KMS-11 (cell line): ENCODE data around the gene DBT.
A peak's percentile ranks its signal among the peaks of the same experiment; 100 is the strongest.
"Not testable (repeated sequence)": the region's sequence is repeated elsewhere in the genome, so short reads cannot be mapped to it uniquely, and the experiment has no call there.

Source experiments
- H2AFZ ChIP-seq: fragments of 200-600 bp; sonication (generic); 2 replicates; pipeline ENCODE4 v1.6.1; 2016; ENCODE audit warnings: antibody characterized with exemption, mixed run types, low read depth
- H3K27ac ChIP-seq: fragments of 200-600 bp; sonication (generic); 2 replicates; pipeline ENCODE4 v1.6.1; 2016; ENCODE audit warnings: mild to moderate bottlenecking, mixed run types
- H3K27me3 ChIP-seq: fragments of 200-600 bp; sonication (generic); 2 replicates; pipeline ENCODE4 v1.6.1; 2017; ENCODE audit warnings: mild to moderate bottlenecking, low read depth, mixed run types, moderate library complexity; ENCODE audit not compliant: insufficient read depth
- H3K36me3 ChIP-seq: fragments of 200-600 bp; sonication (generic); 2 replicates; pipeline ENCODE4 v1.6.1; 2017; ENCODE audit warnings: mild to moderate bottlenecking, mixed run types; ENCODE audit not compliant: insufficient read depth
- H3K4me1 ChIP-seq: fragments of 200-600 bp; sonication (generic); 2 replicates; pipeline ENCODE4 v1.6.1; 2016; ENCODE audit warnings: mild to moderate bottlenecking, low read depth, mixed run types; ENCODE audit not compliant: poor library complexity, severe bottlenecking
- H3K4me2 ChIP-seq: fragments of 200-600 bp; sonication (generic); 2 replicates; pipeline ENCODE4 v1.7.0; 2016; ENCODE audit warnings: mild to moderate bottlenecking, mixed run types
- H3K4me3 ChIP-seq: fragments of 200-600 bp; sonication (generic); IDR thresholded peaks from 2 replicates; pipeline ENCODE4 v1.6.1; 2017; ENCODE audit warnings: low read depth, low read length, mixed read lengths; ENCODE audit not compliant: insufficient read depth
- H3K79me2 ChIP-seq: fragments of 200-600 bp; sonication (generic); 2 replicates; pipeline ENCODE4 v1.6.1; 2016; ENCODE audit warnings: low read depth, mixed run types; ENCODE audit not compliant: insufficient read depth
- H3K9ac ChIP-seq: fragments of 200-600 bp; sonication (generic); 2 replicates; pipeline ENCODE4 v1.6.1; 2016; ENCODE audit warnings: mild to moderate bottlenecking, mixed run types
- H4K20me1 ChIP-seq: fragments of 200-600 bp; sonication (generic); 2 replicates; pipeline ENCODE4 v1.6.1; 2016; ENCODE audit warnings: mild to moderate bottlenecking, mixed run types; ENCODE audit not compliant: insufficient read depth
- CTCF ChIP-seq: fragments of 200-600 bp; sonication (generic); conservative IDR thresholded peaks from 2 replicates; pipeline ENCODE4 v1.6.1; 2017; ENCODE audit warnings: low read depth, mild to moderate bottlenecking, antibody characterized with exemption, low read length, moderate library complexity, mixed read lengths

DBT gene

DNA sequence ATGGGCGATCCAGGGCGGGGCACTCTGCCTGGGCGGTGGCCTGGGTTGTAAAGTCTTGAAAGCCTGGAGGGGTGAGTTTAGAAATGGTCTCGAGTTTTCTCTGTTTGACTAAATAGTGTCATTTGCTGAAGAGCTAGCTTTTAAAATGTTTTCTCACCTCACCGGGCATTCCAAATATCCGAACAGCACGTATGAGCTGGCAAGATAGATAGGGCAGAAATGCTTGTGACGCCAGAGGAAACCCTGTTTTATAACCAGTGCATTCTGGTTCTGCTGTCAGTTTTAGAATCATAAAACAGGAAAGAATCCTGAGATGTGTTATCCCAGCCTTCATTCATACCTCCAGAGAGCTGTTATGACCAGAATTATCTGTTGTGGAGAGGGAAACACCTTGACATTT lies 17.1 kb upstream of the DBT start:
- H3K4me1 ChIP-seq: peaks cover 17% of the 10 kb centered on the region
- peak overlapping the region; percentile 67 for H3K4me2 ChIP-seq
- H4K20me1 ChIP-seq: no peaks in the 10 kb centered on the region; the same call in 1 of the 2 replicates
- H2AFZ ChIP-seq: peak overlapping the region; percentile 89; the same call in 1 of the 2 replicates
- TF ChIP-seq CTCF: no peak
- H3K36me3 ChIP-seq: no peaks in the 10 kb centered on the region
- peak overlapping the region; percentile 82 for H3K9ac ChIP-seq
- H3K27ac ChIP-seq: peak overlapping the region; percentile 77
- H3K27me3 ChIP-seq: no peaks in the 10 kb centered on the region
- peaks cover 20% of the 10 kb centered on the region; the same call in 1 of the 2 replicates for H3K79me2 ChIP-seq
- peak overlapping the region; percentile 30 for H3K4me3 ChIP-seq

GRCh38 chr1:100265931-100266740 lies 16.5 kb upstream of the DBT start, which contains the start of gene RTCA:
Gene RTCA, plus strand, starts transcription at chr1:100266216. Its CDS starts 160 bp downstream, at chr1:100266376.
- Histone ChIP-seq H3K36me3 (no peaks in the 10 kb centered on the region), H2AFZ (peak within 1 kb of the TSS; percentile 89), H3K4me1 (peaks cover 17% of the 10 kb centered on the region), H4K20me1 (no peaks in the 10 kb centered on the region), H3K79me2 (peaks cover 20% of the 10 kb centered on the region; the same call in 1 of the 2 replicates), H3K9ac (peak within 1 kb of the TSS; percentile 82), H3K4me2 (peak within 1 kb of the TSS; percentile 71), H3K4me3 (peak within 1 kb of the TSS; percentile 34), H3K27me3 (no peaks in the 10 kb centered on the region), H3K27ac (peak within 1 kb of the TSS; percentile 77)
- no peak for TF ChIP-seq CTCF

DNA sequence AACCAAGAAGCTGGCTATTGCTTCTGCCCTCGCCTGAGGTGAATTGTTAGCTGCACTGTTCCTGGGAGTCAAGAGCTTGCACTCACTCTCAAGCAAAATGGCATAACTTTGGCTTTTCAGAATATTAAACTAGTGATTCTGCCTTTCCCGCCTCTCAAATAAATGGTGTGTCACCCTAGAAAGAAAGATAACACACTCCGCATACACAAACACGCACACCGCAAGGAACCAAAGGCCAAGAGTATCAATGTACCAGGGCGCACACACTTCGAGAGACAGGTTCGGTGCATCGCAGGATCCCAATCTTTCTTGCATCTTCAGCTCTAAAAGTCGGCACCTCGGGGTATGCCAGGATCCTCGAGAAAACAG lies 15.9 kb upstream of the DBT start:
- peak overlapping the region; percentile 89 for H2AFZ ChIP-seq
- H3K9ac ChIP-seq: peak overlapping the region; percentile 82
- peak overlapping the region; percentile 71 for H3K4me2 ChIP-seq
- peak overlapping the region; percentile 34 for H3K4me3 ChIP-seq
- peak overlapping the region; percentile 77 for H3K27ac ChIP-seq
- no peak for TF ChIP-seq CTCF
- H3K79me2 ChIP-seq: peaks cover 20% of the 10 kb centered on the region; the same call in 1 of the 2 replicates
- H3K4me1 ChIP-seq: peaks cover 17% of the 10 kb centered on the region
- H4K20me1 ChIP-seq: no peaks in the 10 kb centered on the region
- no peaks in the 10 kb centered on the region for H3K36me3 ChIP-seq
- no peaks in the 10 kb centered on the region for H3K27me3 ChIP-seq

DNA sequence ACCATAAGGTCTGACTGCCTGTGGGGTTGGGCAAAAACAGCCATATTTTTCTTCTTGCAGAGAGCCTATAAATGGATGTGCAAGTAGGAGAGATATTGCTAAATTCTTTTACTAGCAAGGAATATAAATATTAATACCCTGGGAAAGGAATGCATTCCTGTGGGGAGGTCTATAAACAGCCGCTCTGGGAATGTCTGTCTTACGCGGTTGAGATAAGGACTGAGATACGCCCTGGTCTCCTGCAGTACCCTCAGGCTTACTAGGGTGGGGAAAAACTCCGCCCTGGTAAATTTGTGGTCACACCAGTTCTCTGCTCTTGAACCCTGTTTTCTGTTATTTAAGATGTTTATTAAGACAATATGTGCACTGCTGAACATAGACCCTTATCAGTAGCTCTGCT lies 14.4 kb upstream of the DBT start:
- not testable (repeated sequence) for H3K4me2 ChIP-seq, H2AFZ ChIP-seq, H3K27ac ChIP-seq, H4K20me1 ChIP-seq, H3K4me3 ChIP-seq, H3K36me3 ChIP-seq, H3K27me3 ChIP-seq, H3K9ac ChIP-seq
- Histone ChIP-seq H3K79me2 (peaks cover 20% of the 10 kb centered on the region; the same call in 1 of the 2 replicates), H3K4me1 (peaks cover 17% of the 10 kb centered on the region)

DNA sequence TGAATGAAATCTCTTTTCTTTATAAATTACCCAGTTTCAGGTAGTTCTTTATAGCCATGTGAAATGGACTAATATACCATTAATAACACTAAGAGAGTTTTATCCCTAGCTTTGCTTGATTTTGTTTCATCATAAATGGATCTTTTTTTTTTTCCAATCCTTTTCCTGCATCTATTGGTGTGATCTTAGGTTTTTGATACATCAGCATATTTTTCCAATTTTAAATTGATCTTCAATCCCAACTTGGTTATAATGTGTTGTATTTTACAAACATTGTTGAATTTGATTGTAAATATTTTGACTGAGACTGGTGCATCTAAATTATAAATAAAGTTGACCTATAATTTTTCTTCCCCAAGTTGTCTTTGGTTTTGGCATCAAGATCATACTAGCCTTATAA lies 12.1 kb upstream of the DBT start:
- no peak overlapping the region for H3K4me3 ChIP-seq
- H3K36me3 ChIP-seq: no peaks in the 10 kb centered on the region
- H4K20me1 ChIP-seq: no peaks in the 10 kb centered on the region
- H2AFZ ChIP-seq: no peak overlapping the region
- peaks cover 6% of the 10 kb centered on the region for H3K4me1 ChIP-seq
- no peak overlapping the region for H3K4me2 ChIP-seq
- H3K79me2 ChIP-seq: peaks cover 6% of the 10 kb centered on the region; the same call in 1 of the 2 replicates
- no peak overlapping the region for H3K27ac ChIP-seq
- H3K27me3 ChIP-seq: no peaks in the 10 kb centered on the region
- no peak overlapping the region for H3K9ac ChIP-seq
- TF ChIP-seq CTCF: no peak

- not testable (repeated sequence) for H3K4me1 ChIP-seq, H3K27me3 ChIP-seq, H3K79me2 ChIP-seq, H2AFZ ChIP-seq, H3K27ac ChIP-seq, H3K4me2 ChIP-seq, H3K4me3 ChIP-seq, H3K9ac ChIP-seq, H4K20me1 ChIP-seq, H3K36me3 ChIP-seq
These were observed 8.8 kb upstream of the DBT start for GRCh38 chr1:100258427-100258826.

DNA sequence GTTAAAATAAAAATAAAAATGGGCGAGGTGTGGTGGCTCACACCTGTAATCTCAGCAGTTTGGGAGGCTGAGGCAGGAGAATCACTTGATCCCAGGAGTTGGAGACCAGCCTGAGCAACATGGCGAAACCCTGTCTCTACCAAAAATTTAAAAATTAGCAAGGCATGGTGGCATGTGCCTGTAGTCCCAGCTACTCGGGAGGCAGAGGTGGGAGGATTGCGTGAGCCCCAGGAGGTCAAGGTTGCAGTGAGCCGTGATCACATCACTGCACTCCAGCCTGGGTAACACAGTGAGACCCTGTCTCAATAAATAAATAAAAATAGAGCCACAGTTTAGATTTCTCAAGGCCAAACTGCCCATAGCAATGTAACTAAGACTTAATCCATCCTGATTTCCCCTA lies 6.6 kb upstream of the DBT start:
- H3K4me2 ChIP-seq, H3K27ac ChIP-seq, H3K4me1 ChIP-seq, H3K4me3 ChIP-seq, H3K9ac ChIP-seq, H3K79me2 ChIP-seq, H3K27me3 ChIP-seq, H3K36me3 ChIP-seq, H4K20me1 ChIP-seq, H2AFZ ChIP-seq: not testable (repeated sequence)
